K562 (cell line): ENCODE measurements around the gene CELSR2. TPM values are rescaled to one million over a fixed set of nuclear protein-coding genes. Genes with fewer than 3 reads are reported as not detected.

Experiments
- CCAR2 ChIP-seq: fragments of 200-400 bp; formaldehyde crosslinking; IDR thresholded peaks from 2 replicates; pipeline ENCODE4 v1.6.1; 2017; ENCODE audit warnings: mild to moderate bottlenecking, low read depth, low read length
- CREM ChIP-seq: IDR thresholded peaks from 2 replicates; pipeline ENCODE4 v1.6.1; 2014; ENCODE audit warnings: antibody characterized with exemption, low read depth
- CTBP1 ChIP-seq: fragments of 450-650 bp; IDR thresholded peaks from 2 replicates; pipeline ENCODE4 v1.6.1; 2016; ENCODE audit warnings: borderline replicate concordance
- CTCFL ChIP-seq: IDR thresholded peaks from 2 replicates; pipeline ENCODE4 v1.6.1; 2011; ENCODE audit warnings: borderline replicate concordance, low read depth, mild to moderate bottlenecking, moderate library complexity, low read length; ENCODE audit not compliant: insufficient read depth, poor library complexity, severe bottlenecking
- DMBX1 ChIP-seq: fragments of 250-450 bp; sonication (Bioruptor Pico); IDR thresholded peaks from 2 replicates; pipeline ENCODE4 v1.8.0; 2022; ENCODE audit warnings: inconsistent platforms, mild to moderate bottlenecking, moderate library complexity, borderline replicate concordance
- DNMT1 ChIP-seq: fragments of 450-650 bp; IDR thresholded peaks from 2 replicates; pipeline ENCODE4 v1.6.1; 2016; ENCODE audit warnings: antibody characterized with exemption, mild to moderate bottlenecking
- E2F4 ChIP-seq: sonication (generic); formaldehyde crosslinking; IDR thresholded peaks from 2 replicates; pipeline ENCODE4 v1.8.0; 2022; ENCODE audit warnings: mild to moderate bottlenecking, low read depth, missing genetic modification reagents
- E2F8 ChIP-seq: fragments of 450-650 bp; IDR thresholded peaks from 2 replicates; pipeline ENCODE4 v1.7.1; 2018; ENCODE audit warnings: mild to moderate bottlenecking, low read depth; ENCODE audit not compliant: partially characterized antibody
- GABPB1 ChIP-seq: sonication (generic); formaldehyde crosslinking; IDR thresholded peaks from 2 replicates; pipeline ENCODE4 v1.8.0; 2022; ENCODE audit warnings: mild to moderate bottlenecking, missing genetic modification reagents
- KDM2B ChIP-seq: fragments of 250-450 bp; sonication (Bioruptor Pico); IDR thresholded peaks from 2 replicates; pipeline ENCODE4 v1.8.0; 2021; ENCODE audit warnings: mild to moderate bottlenecking, moderate library complexity
- MAFK ChIP-seq: IDR thresholded peaks from 2 replicates; pipeline ENCODE4 v1.6.1; 2011; ENCODE audit warnings: low read length, improper control_type of control experiment
- MBD2 ChIP-seq: sonication (generic); IDR thresholded peaks from 2 replicates; pipeline ENCODE4 v1.6.1; 2016; ENCODE audit warnings: low read depth, borderline replicate concordance
- NCOR1 ChIP-seq: fragments of 450-650 bp; IDR thresholded peaks from 2 replicates; pipeline ENCODE4 v1.6.1; 2016; ENCODE audit warnings: mild to moderate bottlenecking, moderate library complexity
- POLR2G ChIP-seq: fragments of 200-400 bp; formaldehyde crosslinking; IDR thresholded peaks from 2 replicates; pipeline ENCODE4 v1.6.1; 2017; ENCODE audit warnings: low read depth, mild to moderate bottlenecking, antibody characterized with exemption, low read length, moderate library complexity
- SMARCC2 ChIP-seq: fragments of 450-650 bp; IDR thresholded peaks from 2 replicates; pipeline ENCODE4 v1.6.1; 2017; ENCODE audit warnings: antibody characterized with exemption, moderate library complexity, mild to moderate bottlenecking, low read depth
- STAT5B ChIP-seq: fragments of 250-450 bp; sonication (Bioruptor Pico); IDR thresholded peaks from 2 replicates; pipeline ENCODE4 v1.8.0; 2021; ENCODE audit warnings: mild to moderate bottlenecking, inconsistent platforms
- TEAD1 ChIP-seq, 2 experiments: fragments of 450-650 bp in 1 of 2; sonication (generic) in 1 of 2; formaldehyde crosslinking; IDR thresholded peaks; 2 replicates each; pipeline versions ENCODE4 v1.4.0 to v1.8.0; 2020 to 2022; ENCODE audit warnings: mild to moderate bottlenecking in 2 of 2, missing genetic modification reagents in 1 of 2
- ZBTB9 ChIP-seq: fragments of 450-650 bp; formaldehyde crosslinking; IDR thresholded peaks from 2 replicates; pipeline ENCODE4 v1.4.0; 2020; ENCODE audit warnings: mild to moderate bottlenecking, moderate library complexity
- ZKSCAN3 ChIP-seq: fragments of 250-450 bp; sonication (Bioruptor Pico); IDR thresholded peaks from 2 replicates; pipeline ENCODE4 v1.4.0; 2020
- ZNF133 ChIP-seq: fragments of 250-450 bp; sonication (Bioruptor Pico); IDR thresholded peaks from 2 replicates; pipeline ENCODE4 v1.4.0; 2020; ENCODE audit warnings: mild to moderate bottlenecking
- ZNF134 ChIP-seq: fragments of 250-450 bp; sonication (Bioruptor Pico); conservative IDR thresholded peaks from 2 replicates; pipeline ENCODE4 v1.4.0; 2020
- ZNF384 ChIP-seq: IDR thresholded peaks from 2 replicates; pipeline ENCODE4 v1.6.1; 2012; ENCODE audit warnings: low read depth, low read length, improper control_type of control experiment
- polyA plus RNA-seq, 8 experiments: library from polyadenylated mRNA; depleted of rRNA in 4 of 8; stranded (reverse) in 5 of 8; unstranded in 3 of 8; fragments of >200 nt; fragmentation: Nextera tagmentation in 2 of 8; fragmentation: Illumina TruSeq in 1 of 8; extraction: Ambion mirVana in 2 of 8; extraction: Trizol in 1 of 8; gene quantifications; 2 replicates each; pipeline versions ENCODE4 v1.2.1 to v1.2.3, GENCODE V29; 2011 to 2014; ENCODE audit warnings: inconsistent platforms in 1 of 8, missing spikeins in 1 of 8
- total RNA-seq, 7 experiments: library from RNA; depleted of rRNA in 6 of 7; stranded (reverse); fragments of >200 nt in 6 of 7; fragmentation: Illumina TruSeq in 2 of 7; extraction: Trizol in 2 of 7; gene quantifications; 2 replicates each; pipeline versions ENCODE4 v1.2.1 to v1.2.3, GENCODE V29; 2011 to 2021; ENCODE audit warnings: low replicate concordance in 1 of 7

CELSR2 gene
- total and polyA plus RNA-seq, 9 of the 15 experiments (the other 6 are each of a cell fraction or from before 2014, with no cell fraction given), result 0.31 to 21.9 (median 4.2) TPM

- TF ChIP-seq DMBX1 (CRISPR knock-in tag), result no peak
- TF ChIP-seq STAT5B (CRISPR knock-in tag), result no peak
- TF ChIP-seq CTCFL, result peak; percentile 51
- no peak for TF ChIP-seq KDM2B (CRISPR knock-in tag)
- TF ChIP-seq ZNF384, result no peak
- TF ChIP-seq ZBTB9 (CRISPR knock-in tag), result 0 out of 2 replicates have a peak, but pooled peaks have one; percentile 73
- TF ChIP-seq ZKSCAN3 (CRISPR knock-in tag), result no peak
- no peak for TF ChIP-seq E2F4
- TF ChIP-seq MBD2, result no peak
- no peak for TF ChIP-seq SMARCC2
- TF ChIP-seq NCOR1, result no peak
- TF ChIP-seq CCAR2, result no peak
- peak; percentile 21; the same call in 1 of the 2 replicates for TF ChIP-seq CREM
- peak; percentile 32 for TF ChIP-seq CTBP1
- peak; percentile 7; the same call in 1 of the 2 replicates for TF ChIP-seq MAFK
- TF ChIP-seq ZNF134 (CRISPR knock-in tag), result no peak
- TF ChIP-seq POLR2G, result no peak
- no peak for TF ChIP-seq GABPB1 (CRISPR knock-in tag)
- no peak for TF ChIP-seq ZNF133 (CRISPR knock-in tag)
- peak; percentile 78 for TF ChIP-seq E2F8
- TF ChIP-seq DNMT1, result peak; percentile 56; the same call in 1 of the 2 replicates
- TF ChIP-seq TEAD1 (CRISPR knock-in tag; IDR thresholded peaks at IDR 0.05), result peak in 1 of 2 experiments; percentile 7; a peak in 1 of 4 replicates
Observed at GRCh38 chr1:109239409-109240068, 9.8 kb upstream of the CELSR2 start (continued).
